CD4-positive, alpha-beta T cell (primary cell): ENCODE data around the gene LDLRAD4. TPM values are rescaled to one million over a fixed set of nuclear protein-coding genes. Genes with fewer than 3 reads are reported as not detected.

Source experiments
- ATAC-seq: fragments of 200-7000 bp; cut with Tn5 transposase; one replicate; pipeline ENCODE4 v1.10.0; 2022; ENCODE audit warnings: mild to moderate bottlenecking; ENCODE audit not compliant: poor library complexity
- CTCF ChIA-PET: fragments of 350-600 bp; sonication (Branson Sonifier 250); formaldehyde crosslinking; loops from one replicate; lab custom pipeline; 2021; ENCODE audit warnings: antibody characterized with exemption, inconsistent platforms; lab: Charles Lee
- POLR2A ChIA-PET: fragments of 350-600 bp; sonication (Branson Sonifier 250); formaldehyde crosslinking; loops from one replicate; lab custom pipeline; 2021; ENCODE audit warnings: antibody characterized with exemption, inconsistent platforms; lab: Charles Lee
- DNase-seq, 14 experiments: peaks; one replicate each; pipeline ENCODE4 v3.0.0-alpha.2; 2013 to 2020; ENCODE audit warnings: mixed read lengths in 2 of 14
- H3K27ac ChIP-seq, 2 donors: one replicate each; pipeline versions ENCODE4 v1.5.1 to v1.7.0; 2013; ENCODE audit warnings: low read length in 2 of 2, low read depth in 1 of 2, mild to moderate bottlenecking in 1 of 2
- H3K27me3 ChIP-seq, 2 experiments: 1 replicate in 1 of 2; 2 replicates in 1 of 2; pipeline versions ENCODE4 v1.6.1 to v1.7.0; 2013; ENCODE audit warnings: low read length in 2 of 2, control low read depth in 1 of 2, mild to moderate bottlenecking in 1 of 2, moderate library complexity in 1 of 2; ENCODE audit not compliant: insufficient read depth in 2 of 2, control insufficient read depth in 1 of 2
- H3K36me3 ChIP-seq: one replicate; pipeline ENCODE4 v1.6.1; 2013; ENCODE audit warnings: low read length, control low read depth; ENCODE audit not compliant: insufficient read depth
- H3K4me1 ChIP-seq: one replicate; pipeline ENCODE4 v1.6.1; 2013; ENCODE audit warnings: low read length, control low read depth; ENCODE audit not compliant: insufficient read depth
- H3K4me3 ChIP-seq: one replicate; pipeline ENCODE4 v1.5.1; 2013; ENCODE audit warnings: mild to moderate bottlenecking, low read length, moderate library complexity
- H3K9me3 ChIP-seq, 2 experiments: 1 replicate in 1 of 2; 2 replicates in 1 of 2; pipeline versions ENCODE4 v1.6.1 to v1.7.0; 2013; ENCODE audit warnings: low read length in 2 of 2, mild to moderate bottlenecking in 2 of 2, control low read depth in 1 of 2, moderate library complexity in 1 of 2; ENCODE audit not compliant: control insufficient read depth in 1 of 2, insufficient read depth in 1 of 2
- H3K27ac Mint-ChIP-seq: one replicate; pipeline ENCODE4 v1.8.0; 2020; ENCODE audit warnings: mixed read lengths
- H3K27me3 Mint-ChIP-seq: one replicate; pipeline ENCODE4 v1.8.0; 2021; ENCODE audit warnings: mixed read lengths
- H3K36me3 Mint-ChIP-seq: one replicate; pipeline ENCODE4 v1.8.0; 2021; ENCODE audit warnings: low read depth, mixed read lengths
- H3K4me1 Mint-ChIP-seq: one replicate; pipeline ENCODE4 v1.8.0; 2021; ENCODE audit warnings: low read depth, mixed read lengths
- H3K4me3 Mint-ChIP-seq: one replicate; pipeline ENCODE4 v1.8.0; 2020; ENCODE audit warnings: mild to moderate bottlenecking, mixed read lengths
- H3K9me3 Mint-ChIP-seq: one replicate; pipeline ENCODE4 v1.8.0; 2020; ENCODE audit warnings: mixed read lengths
- intact Hi-C, 2 experiments: fragments of 100-400 bp; cut with DNase I in 1 of 2; cut with micrococcal nuclease in 1 of 2; formaldehyde crosslinking; loops; one replicate each; pipeline versions ENCODE4 v1.15.1 to v1.9.0; 2023 to 2025; cut with DNase I, micrococcal nuclease
- total RNA-seq, 174 experiments: library from RNA in 2 of 174; stranded (reverse) in 2 of 174; gene quantifications; one replicate each; pipeline ENCODE4 v1.2.3 and lab custom pipeline; 2021 to 2026
- TF ChIP-seq, protein P1 (sequence below): fragments of 200-600 bp; IDR thresholded peaks from one replicate; pipeline ENCODE4 v1.8.0; 2022; ENCODE audit warnings: antibody characterized with exemption, mild to moderate bottlenecking

Gene LDLRAD4
- total RNA-seq, 2 experiments from 2014 or later: 51.9 to 52.7 TPM

GRCh38 chr18:13390711-13391110, 172.2 kb downstream of the LDLRAD4 start:
- Mint-ChIP-seq H3K9me3 (no peaks in the 10 kb centered on the region), H3K4me1 (peaks cover 42% of the 10 kb centered on the region), H3K36me3 (peaks cover 35% of the 10 kb centered on the region), H3K4me3 (no peak overlapping the region), H3K27ac (no peak overlapping the region), H3K27me3 (no peaks in the 10 kb centered on the region)
- ChIA-PET CTCF (no interaction called here), POLR2A (no interaction called here)
- no peak for ATAC-seq
- intact Hi-C loops: no loop called here
- Histone ChIP-seq H3K27me3 (no peaks in the 10 kb centered on the region), H3K9me3 (no peaks in the 10 kb centered on the region), H3K4me1 (peaks cover 16% of the 10 kb centered on the region), H3K4me3 (no peak overlapping the region), H3K27ac (no peak overlapping the region), H3K36me3 (peaks cover 30% of the 10 kb centered on the region)
- TF ChIP-seq, protein P1, sequence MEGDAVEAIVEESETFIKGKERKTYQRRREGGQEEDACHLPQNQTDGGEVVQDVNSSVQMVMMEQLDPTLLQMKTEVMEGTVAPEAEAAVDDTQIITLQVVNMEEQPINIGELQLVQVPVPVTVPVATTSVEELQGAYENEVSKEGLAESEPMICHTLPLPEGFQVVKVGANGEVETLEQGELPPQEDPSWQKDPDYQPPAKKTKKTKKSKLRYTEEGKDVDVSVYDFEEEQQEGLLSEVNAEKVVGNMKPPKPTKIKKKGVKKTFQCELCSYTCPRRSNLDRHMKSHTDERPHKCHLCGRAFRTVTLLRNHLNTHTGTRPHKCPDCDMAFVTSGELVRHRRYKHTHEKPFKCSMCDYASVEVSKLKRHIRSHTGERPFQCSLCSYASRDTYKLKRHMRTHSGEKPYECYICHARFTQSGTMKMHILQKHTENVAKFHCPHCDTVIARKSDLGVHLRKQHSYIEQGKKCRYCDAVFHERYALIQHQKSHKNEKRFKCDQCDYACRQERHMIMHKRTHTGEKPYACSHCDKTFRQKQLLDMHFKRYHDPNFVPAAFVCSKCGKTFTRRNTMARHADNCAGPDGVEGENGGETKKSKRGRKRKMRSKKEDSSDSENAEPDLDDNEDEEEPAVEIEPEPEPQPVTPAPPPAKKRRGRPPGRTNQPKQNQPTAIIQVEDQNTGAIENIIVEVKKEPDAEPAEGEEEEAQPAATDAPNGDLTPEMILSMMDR: no peak
- DNase-seq: no peak

DNA sequence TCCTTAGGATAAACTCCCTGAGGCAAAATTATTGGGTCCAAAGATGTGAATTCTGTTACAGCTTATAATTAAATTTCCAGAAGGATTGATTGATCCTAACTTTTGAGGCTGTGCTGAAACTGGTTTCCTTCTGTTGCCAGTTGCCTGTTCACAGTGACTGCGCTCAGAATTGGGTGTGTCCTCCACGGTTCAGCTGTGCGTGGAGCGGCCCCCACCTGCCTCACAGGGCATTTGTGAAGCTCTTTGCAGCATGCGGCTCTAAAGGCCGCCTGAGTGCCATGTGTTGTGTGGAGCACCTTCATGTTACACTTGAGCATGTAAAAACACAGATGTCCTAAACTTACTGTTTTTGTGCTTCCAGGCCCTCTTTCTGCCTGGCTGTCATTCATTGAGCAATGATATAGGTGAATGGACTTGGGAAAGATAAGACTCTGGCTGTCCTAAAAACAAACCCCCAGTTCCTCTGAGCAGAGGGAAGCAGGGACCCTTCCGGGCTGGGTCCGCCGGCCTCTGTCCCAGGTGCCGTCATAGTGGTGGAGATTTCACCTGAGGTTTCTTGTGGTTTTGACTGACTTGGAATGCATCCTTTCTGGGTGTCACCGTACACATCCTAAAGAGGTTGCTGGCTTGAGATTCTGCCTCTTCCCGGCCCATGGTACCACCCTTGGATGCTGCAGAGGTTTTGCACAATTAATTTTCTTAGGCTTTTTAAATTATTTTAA, 173.6 kb downstream of the LDLRAD4 start:
- Mint-ChIP-seq H3K4me3 (no peak overlapping the region), H3K9me3 (no peaks in the 10 kb centered on the region), H3K4me1 (peaks cover 42% of the 10 kb centered on the region), H3K27me3 (no peaks in the 10 kb centered on the region), H3K27ac (no peak overlapping the region), H3K36me3 (peaks cover 38% of the 10 kb centered on the region)
- H3K27me3 ChIP-seq: no peaks in the 10 kb centered on the region
- H3K36me3 ChIP-seq: peaks cover 32% of the 10 kb centered on the region
- TF ChIP-seq, protein P1: no peak
- H3K4me1 ChIP-seq: peaks cover 16% of the 10 kb centered on the region
- H3K9me3 ChIP-seq: no peaks in the 10 kb centered on the region
- H3K27ac ChIP-seq: no peak overlapping the region
- intact Hi-C loops: no loop called here
- no peak overlapping the region for H3K4me3 ChIP-seq
- DNase-seq (peak in 4 of 14 experiments; percentile 22 to 45 (median 34)), ATAC-seq (peak; percentile 90)
- CTCF ChIA-PET: no interaction called here
- POLR2A ChIA-PET: interaction anchor here (0.6 kb wide), 1 partner anchor 29 kb away, joined by 3 read pairs; no protein-coding TSS in a partner anchor

- ATAC-seq (no peak), DNase-seq (no peak)
- ChIA-PET CTCF (no interaction called here), POLR2A (no interaction called here)
- peaks cover 16% of the 10 kb centered on the region for H3K4me1 ChIP-seq
- H3K27ac ChIP-seq: no peak overlapping the region
- Mint-ChIP-seq H3K4me1 (peaks cover 39% of the 10 kb centered on the region), H3K27me3 (no peaks in the 10 kb centered on the region), H3K36me3 (peaks cover 38% of the 10 kb centered on the region), H3K4me3 (no peak overlapping the region), H3K27ac (no peak overlapping the region), H3K9me3 (no peaks in the 10 kb centered on the region)
- H3K27me3 ChIP-seq: no peaks in the 10 kb centered on the region
- TF ChIP-seq, protein P1: no peak
- H3K4me3 ChIP-seq: no peak overlapping the region
- H3K36me3 ChIP-seq: peaks cover 32% of the 10 kb centered on the region
- no peaks in the 10 kb centered on the region for H3K9me3 ChIP-seq
- intact Hi-C loops: no loop called here
These were observed 174.3 kb downstream of the LDLRAD4 start for GRCh38 chr18:13392899-13393298.
